Liver (tissue), 9 donors: ENCODE data around the gene PRXL2A. TPM values are rescaled to one million over a fixed set of nuclear protein-coding genes. Genes with fewer than 3 reads are reported as not detected.

Source experiments
- DNase-seq: peaks from one replicate; pipeline ENCODE4 v3.0.0-alpha.2; 2017; ENCODE audit warnings: low spot score
- H3K27ac ChIP-seq, 2 donors: one replicate each; pipeline ENCODE4 v1.7.0; 2013; ENCODE audit warnings: inconsistent platforms in 2 of 2, low read length in 2 of 2, control low read depth in 1 of 2, low read depth in 1 of 2, mild to moderate bottlenecking in 1 of 2
- H3K27me3 ChIP-seq, 4 donors: one replicate each; pipeline versions ENCODE4 v1.6.1 to v1.7.0; 2013; ENCODE audit warnings: low read length in 3 of 4, inconsistent platforms in 1 of 4, mild to moderate bottlenecking in 1 of 4, moderate library complexity in 1 of 4; ENCODE audit not compliant: control insufficient read depth in 4 of 4, insufficient read depth in 4 of 4
- H3K36me3 ChIP-seq, 4 donors: one replicate each; pipeline versions ENCODE4 v1.6.1 to v1.7.0; 2013; ENCODE audit warnings: low read length in 3 of 4, mild to moderate bottlenecking in 3 of 4, low read depth in 1 of 4, moderate library complexity in 1 of 4; ENCODE audit not compliant: control insufficient read depth in 4 of 4, insufficient read depth in 3 of 4
- H3K4me1 ChIP-seq, 4 donors: one replicate each; pipeline versions ENCODE4 v1.6.1 to v1.7.0; 2013; ENCODE audit warnings: low read length in 3 of 4, mild to moderate bottlenecking in 3 of 4, moderate library complexity in 1 of 4; ENCODE audit not compliant: control insufficient read depth in 4 of 4, insufficient read depth in 4 of 4
- H3K4me3 ChIP-seq, 3 donors: one replicate each; pipeline versions ENCODE4 v1.6.1 to v1.7.0; 2013; ENCODE audit warnings: low read length in 3 of 3, control low read depth in 1 of 3, low read depth in 1 of 3, mild to moderate bottlenecking in 1 of 3
- H3K9ac ChIP-seq, 2 donors: one replicate each; pipeline ENCODE4 v1.7.0; 2013; ENCODE audit warnings: low read length in 2 of 2, mild to moderate bottlenecking in 2 of 2, moderate library complexity in 2 of 2, control low read depth in 1 of 2, low read depth in 1 of 2
- H3K9me3 ChIP-seq, 4 donors: one replicate each; pipeline versions ENCODE4 v1.6.1 to v1.7.0; 2013; ENCODE audit warnings: low read length in 3 of 4; ENCODE audit not compliant: control insufficient read depth in 4 of 4
- ATF3 ChIP-seq: IDR thresholded peaks from 2 replicates; pipeline ENCODE4 v1.6.1; 2016; ENCODE audit warnings: antibody characterized with exemption
- CTCF ChIP-seq: fragments of 150-350 bp; IDR thresholded peaks from 2 replicates; pipeline ENCODE4 v1.5.1; 2017; ENCODE audit warnings: improper control_type of control experiment, low read depth, low read length; ENCODE audit not compliant: missing input control
- EGR1 ChIP-seq, 2 donors: IDR thresholded peaks; 2 replicates each; pipeline ENCODE4 v1.6.1; 2016 to 2018; ENCODE audit warnings: antibody characterized with exemption in 2 of 2, low read depth in 2 of 2
- FOXA1 ChIP-seq: IDR thresholded peaks from 2 replicates; pipeline ENCODE4 v1.6.1; 2016; ENCODE audit warnings: antibody characterized with exemption
- FOXA2 ChIP-seq: IDR thresholded peaks from 2 replicates; pipeline ENCODE4 v1.6.1; 2016; ENCODE audit warnings: antibody characterized with exemption
- GABPA ChIP-seq, 2 donors: IDR thresholded peaks in 1 of 2; conservative IDR thresholded peaks in 1 of 2; 2 replicates each; pipeline ENCODE4 v1.6.1; 2016; ENCODE audit warnings: antibody characterized with exemption in 2 of 2, mild to moderate bottlenecking in 1 of 2, moderate library complexity in 1 of 2
- HNF4A ChIP-seq, 2 donors: conservative IDR thresholded peaks; 2 replicates each; pipeline ENCODE4 v1.6.1; 2016; ENCODE audit warnings: antibody characterized with exemption in 2 of 2, mild to moderate bottlenecking in 2 of 2
- HNF4G ChIP-seq: IDR thresholded peaks from 2 replicates; pipeline ENCODE4 v1.6.1; 2016; ENCODE audit warnings: antibody characterized with exemption
- MAX ChIP-seq: IDR thresholded peaks from 2 replicates; pipeline ENCODE4 v1.6.1; 2016; ENCODE audit warnings: antibody characterized with exemption
- NR2F2 ChIP-seq: IDR thresholded peaks from 2 replicates; pipeline ENCODE4 v1.6.1; 2016; ENCODE audit warnings: antibody characterized with exemption
- RAD21 ChIP-seq, 2 donors: IDR thresholded peaks; 2 replicates each; pipeline ENCODE4 v1.6.1; 2016; ENCODE audit warnings: antibody characterized with exemption in 2 of 2, mild to moderate bottlenecking in 2 of 2
- REST ChIP-seq: IDR thresholded peaks from 2 replicates; pipeline ENCODE4 v1.6.1; 2016; ENCODE audit warnings: antibody characterized with exemption, mild to moderate bottlenecking
- RXRA ChIP-seq, 2 donors: IDR thresholded peaks; 2 replicates each; pipeline ENCODE4 v1.6.1; 2017 to 2018; ENCODE audit warnings: antibody characterized with exemption in 2 of 2, mild to moderate bottlenecking in 1 of 2
- TAF1 ChIP-seq: conservative IDR thresholded peaks from 2 replicates; pipeline ENCODE4 v1.6.1; 2016; ENCODE audit warnings: antibody characterized with exemption, mild to moderate bottlenecking
- YY1 ChIP-seq: IDR thresholded peaks from 2 replicates; pipeline ENCODE4 v1.6.1; 2016; ENCODE audit warnings: antibody characterized with exemption, mild to moderate bottlenecking
- ZBTB33 ChIP-seq: IDR thresholded peaks from 2 replicates; pipeline ENCODE4 v1.6.1; 2016; ENCODE audit warnings: antibody characterized with exemption
- WGBS: extraction: QIAGEN DNeasy Blood & Tissue Kit; methylation state at CpG from one replicate; pipeline ENCODE4 v1.1.7; 2013; 5-methylcytosine and 5-hydroxymethylcytosine counted together
- polyA plus RNA-seq, 2 donors: library from polyadenylated mRNA; stranded (reverse) in 1 of 2; unstranded in 1 of 2; fragments of 200-250 nt in 1 of 2; fragments of >200 nt in 1 of 2; fragmentation: Nextera tagmentation in 1 of 2; extraction: Ambion mirVana in 1 of 2; gene quantifications; one replicate each; pipeline versions ENCODE4 v1.2.1 to v1.2.3, GENCODE V29; 2013 to 2015
- total RNA-seq, 2 donors: library from RNA; depleted of rRNA; stranded (reverse); fragments of >200 nt; gene quantifications; one replicate each; pipeline ENCODE4 v1.2.3, GENCODE V29; 2014
- donor health status: healthy.
- donor health status: healthy.
- donor health status: healthy.
- donor health status: healthy.
- donor health status: healthy.

Gene PRXL2A
- total and polyA plus RNA-seq, 4 donors: 48.5 to 87.4 (median 54.1) TPM

GRCh38 chr10:80373502-80373901 lies 34.8 kb upstream of the PRXL2A start:
- no peaks in the 10 kb centered on the region for H3K27me3 ChIP-seq
- DNase-seq: no peak
- H3K4me3 ChIP-seq: no peak overlapping the region
- H3K4me1 ChIP-seq: peaks cover 0 to 2% (median under 1%) of the 10 kb centered on the region in 4 donors
- no peak overlapping the region for H3K27ac ChIP-seq
- TF ChIP-seq RXRA (IDR thresholded peaks at IDR 0.05): peak in 1 of 2 donors; percentile 5
- TF ChIP-seq HNF4G: no peak
- TF ChIP-seq MAX: no peak
- peak; percentile 4 to 10 for TF ChIP-seq HNF4A (conservative IDR thresholded peaks at IDR 0.05)
- no peak for TF ChIP-seq NR2F2
- WGBS: 54% methylated on average over 2 of the region's 2 CpGs
- H3K9me3 ChIP-seq: no peaks in the 10 kb centered on the region
- no peak overlapping the region for H3K9ac ChIP-seq
- H3K36me3 ChIP-seq: no peaks in the 10 kb centered on the region

- no peak for DNase-seq
- H3K9ac ChIP-seq: no peak overlapping the region
- TF ChIP-seq HNF4G: no peak
- no peak for TF ChIP-seq CTCF
- TF ChIP-seq RAD21 (IDR thresholded peaks at IDR 0.05): no peak
- TF ChIP-seq REST: no peak
- no peak for TF ChIP-seq NR2F2
- TF ChIP-seq ZBTB33: no peak
- no peak for TF ChIP-seq ATF3
- no peak for TF ChIP-seq TAF1
- TF ChIP-seq YY1: no peak
- TF ChIP-seq RXRA (IDR thresholded peaks at IDR 0.05): no peak
- no peak for TF ChIP-seq EGR1 (IDR thresholded peaks at IDR 0.05; ENCODE audit: low read depth in 2 of 2)
- no peak for TF ChIP-seq MAX
- TF ChIP-seq GABPA (IDR thresholded peaks at IDR 0.05 in 1 of 2, conservative IDR thresholded peaks at IDR 0.05 in 1 of 2): no peak
- no peak for TF ChIP-seq FOXA1
- no peak for TF ChIP-seq FOXA2
- no peak overlapping the region for H3K4me3 ChIP-seq
- H3K36me3 ChIP-seq: no peaks in the 10 kb centered on the region
- no peaks in the 10 kb centered on the region for H3K9me3 ChIP-seq
- 94% methylated on average over 3 of the region's 3 CpGs for WGBS
- no peak overlapping the region for H3K27ac ChIP-seq
- no peaks in the 10 kb centered on the region for H3K27me3 ChIP-seq
- peaks cover 0 to 5% (median 3%) of the 10 kb centered on the region in 4 donors for H3K4me1 ChIP-seq
Observed at GRCh38 chr10:80379701-80380100, 28.6 kb upstream of the PRXL2A start.
